NCI-H446 treated with DMSO at 0.1 percent for 48 hours (cell line): ENCODE measurements around the gene GTPBP1.

Experiments
- DNase-seq: peaks from one replicate; lab custom pipeline; 2025; lab: John Stamatoyannopoulos, UW

Gene GTPBP1

GRCh38 chr22:38704654-38705234 is 1.0 kb upstream of the GTPBP1 start:
- no peak for DNase-seq

DNA sequence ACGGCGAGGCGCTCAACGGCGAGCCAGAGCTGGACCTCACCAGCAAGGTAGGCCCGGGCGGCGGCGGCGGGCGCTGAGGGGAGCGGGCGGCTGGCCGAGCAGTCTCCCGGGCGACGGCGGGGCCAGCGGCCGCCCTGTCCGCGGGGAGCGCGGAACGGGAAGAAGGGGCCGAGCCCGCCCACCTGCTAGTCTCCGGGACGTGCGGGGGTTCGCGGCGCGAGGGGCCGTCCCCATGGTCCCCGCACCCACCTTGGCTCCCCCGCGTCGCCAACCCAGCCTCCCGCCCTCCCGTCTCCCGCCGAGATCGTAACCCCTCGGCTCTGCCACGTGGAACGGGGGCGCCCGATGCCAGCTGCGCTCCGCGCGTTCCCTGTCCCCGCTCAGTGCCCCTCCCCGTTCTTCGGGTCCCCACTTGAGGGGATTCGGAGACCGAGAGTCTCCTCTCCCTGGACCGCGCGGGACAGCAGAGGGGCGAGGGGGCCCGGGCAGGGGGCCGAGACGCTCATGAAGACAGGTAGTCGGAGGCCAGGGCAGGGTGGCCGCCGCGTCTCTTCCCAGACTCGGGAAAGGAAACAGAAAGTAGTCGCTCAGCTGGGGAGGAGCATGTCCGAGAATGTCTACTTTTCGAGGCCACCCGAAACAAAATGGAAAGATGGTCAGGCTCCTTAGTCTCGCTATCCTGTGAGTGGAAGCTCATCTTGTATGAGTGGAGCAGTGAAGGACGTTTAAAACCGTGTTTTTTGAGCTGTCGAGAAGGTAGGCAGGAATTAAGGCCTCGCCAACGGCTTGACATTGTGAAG is 557 bp downstream of the GTPBP1 start:
- DNase-seq, result no peak

DNA sequence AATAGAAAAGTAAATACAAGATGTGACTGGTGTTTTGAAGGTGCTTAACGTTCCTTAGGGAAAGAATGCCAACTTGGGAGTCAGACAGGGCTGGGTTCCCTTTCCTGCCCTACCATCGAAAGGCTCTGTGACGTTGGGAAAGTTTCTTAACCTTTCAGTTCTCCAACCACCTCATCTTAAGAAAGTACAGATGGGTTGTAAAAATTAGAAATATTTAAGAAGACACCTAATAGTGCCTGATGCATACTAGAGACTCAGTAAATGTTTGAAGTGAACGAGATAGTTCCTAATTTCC is 1.1 kb downstream of the GTPBP1 start:
- DNase-seq, result no peak

DNA sequence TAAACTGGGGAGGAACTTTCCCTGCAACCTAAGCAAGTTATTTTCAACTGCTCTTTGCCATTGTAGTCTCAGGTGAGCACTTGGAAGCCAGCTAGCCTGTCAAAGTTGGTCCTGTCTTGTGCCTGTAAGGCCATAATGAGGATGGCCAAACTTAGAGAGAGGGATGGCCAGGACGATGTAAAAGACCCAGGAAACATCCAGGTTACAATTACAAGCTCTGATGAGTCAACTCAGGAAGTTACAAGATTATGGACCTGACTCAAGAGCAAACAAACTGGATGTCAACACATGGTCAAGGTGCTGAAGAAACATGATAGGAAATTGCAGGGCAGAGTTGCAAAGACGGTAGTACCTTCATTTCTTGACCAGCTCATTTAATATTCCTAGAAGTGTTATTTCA is 1.6 kb downstream of the GTPBP1 start:
- DNase-seq, result no peak

GRCh38 chr22:38707984-38708383 is 2.2 kb downstream of the GTPBP1 start:
- DNase-seq, result no peak

- DNase-seq, result no peak
Observed at GRCh38 chr22:38709306-38709705, 3.6 kb downstream of the GTPBP1 start.

- no peak for DNase-seq
Observed at GRCh38 chr22:38710351-38710750, 4.6 kb downstream of the GTPBP1 start.

- DNase-seq, result no peak
Observed at GRCh38 chr22:38710866-38711265, 5.1 kb downstream of the GTPBP1 start.

- no peak for DNase-seq
Observed at GRCh38 chr22:38712486-38713207, 6.9 kb downstream of the GTPBP1 start.

DNA sequence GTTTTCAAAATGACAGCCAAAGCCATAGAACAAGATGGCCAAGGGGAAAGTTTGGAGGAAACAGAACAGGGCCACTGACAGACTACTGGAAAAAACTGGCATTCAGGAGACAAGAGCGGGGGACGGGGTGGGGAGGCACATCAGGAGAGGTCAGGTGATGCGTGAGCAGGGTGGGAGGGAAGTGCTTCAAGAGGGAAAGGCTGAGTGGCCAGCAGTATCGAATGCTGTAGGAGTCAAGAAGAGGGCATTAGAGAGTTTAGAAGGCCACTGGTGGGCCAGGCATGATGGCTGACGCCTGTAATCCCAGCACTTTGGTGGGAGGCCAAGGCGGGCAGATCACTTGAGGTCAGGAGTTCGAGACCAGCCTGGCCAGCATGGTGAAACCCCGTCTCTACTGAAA is 8.2 kb downstream of the GTPBP1 start:
- DNase-seq, result no peak

DNA sequence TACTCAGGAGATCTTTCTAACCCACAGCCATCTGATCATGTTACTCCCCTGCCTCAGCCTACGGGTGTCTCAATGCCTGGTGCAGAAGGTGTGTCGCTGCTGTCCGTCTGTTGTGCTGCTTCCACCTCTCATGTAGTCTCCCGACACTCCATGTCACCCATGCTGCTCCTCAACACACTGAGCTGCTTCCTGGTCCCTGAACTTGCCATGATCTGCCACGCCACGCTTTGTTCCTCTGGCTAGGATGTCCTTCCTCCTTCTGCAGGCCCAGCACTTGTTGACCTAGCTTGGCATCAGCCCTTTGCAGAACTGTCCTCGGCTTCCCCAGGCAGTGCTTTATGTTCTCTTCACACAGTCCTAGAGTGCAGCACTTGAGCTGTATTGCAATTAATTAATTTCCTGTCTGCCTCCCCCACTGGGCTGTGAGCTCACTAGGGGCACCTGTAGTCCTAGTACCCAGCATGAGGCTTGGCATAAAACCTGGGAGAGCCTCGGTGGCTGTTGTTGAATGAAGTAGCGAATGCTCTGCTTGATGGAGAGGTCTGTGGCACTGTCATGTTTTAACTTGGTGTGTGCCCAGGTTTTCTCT is 9.5 kb downstream of the GTPBP1 start:
- DNase-seq, result no peak

DNA sequence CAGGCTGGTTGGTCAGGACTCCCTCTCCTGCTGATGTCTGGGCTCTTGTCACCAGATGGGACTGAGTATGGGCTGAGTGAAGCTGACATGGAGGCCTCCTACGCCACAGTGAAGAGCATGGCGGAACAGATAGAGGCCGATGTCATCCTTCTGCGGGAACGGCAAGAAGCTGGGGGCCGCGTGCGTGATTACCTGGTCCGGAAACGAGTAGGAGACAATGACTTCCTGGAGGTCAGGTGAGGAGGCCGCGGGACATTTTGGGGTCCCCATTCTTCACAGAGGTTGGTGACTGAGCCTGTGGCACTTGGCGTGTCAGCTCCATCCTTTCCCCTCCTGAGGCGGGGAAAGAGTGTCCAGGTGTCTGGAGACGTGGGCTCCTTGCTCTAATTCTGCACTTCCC is 10.1 kb downstream of the GTPBP1 start:
- DNase-seq, result no peak

- DNase-seq, result no peak
Observed at GRCh38 chr22:38716271-38716670, 10.5 kb downstream of the GTPBP1 start.

- no peak for DNase-seq
Observed at GRCh38 chr22:38716826-38717225, 11.1 kb downstream of the GTPBP1 start.

DNA sequence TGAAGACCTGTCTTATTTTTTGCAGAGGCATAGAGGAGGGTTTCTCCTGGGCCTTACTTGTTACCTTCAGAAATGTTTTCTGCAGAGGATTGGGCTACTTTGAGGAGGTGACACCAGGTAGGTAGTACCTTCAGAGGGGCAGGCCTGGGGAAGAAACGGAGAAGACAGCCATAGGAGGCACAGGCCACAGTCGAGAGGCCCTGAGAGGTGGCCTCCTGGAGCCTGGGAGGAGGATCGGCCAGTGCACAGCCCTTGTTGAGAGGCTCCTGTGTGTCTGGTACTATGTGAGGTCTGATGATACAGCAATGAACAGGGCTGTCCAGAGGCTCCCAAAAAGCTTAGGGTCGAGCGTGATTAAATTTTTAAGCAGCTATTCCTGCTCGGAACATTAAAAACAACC is 11.5 kb downstream of the GTPBP1 start:
- DNase-seq, result no peak

DNA sequence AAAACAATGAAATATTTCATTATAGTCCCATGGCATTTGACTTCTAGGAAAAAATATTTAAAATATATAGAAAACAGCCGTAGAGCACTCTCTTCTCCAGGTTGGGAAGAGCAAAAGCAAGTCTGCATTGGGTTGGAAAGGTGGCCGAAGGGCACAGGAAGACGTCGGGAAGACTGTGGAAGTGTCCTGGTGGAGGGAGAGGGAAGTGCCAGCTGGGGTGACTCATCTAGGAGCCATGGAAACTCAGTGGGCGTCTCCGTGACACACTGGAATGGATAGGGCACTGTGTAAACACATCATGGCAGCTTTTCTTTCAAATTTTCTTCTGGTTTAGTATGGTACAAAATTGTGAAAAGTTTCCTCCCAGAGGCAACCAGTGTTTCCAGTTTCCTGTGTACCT is 12.7 kb downstream of the GTPBP1 start:
- DNase-seq, result peak; percentile 25

- no peak for DNase-seq
Observed at GRCh38 chr22:38719196-38719595, 13.5 kb downstream of the GTPBP1 start.

- DNase-seq, result no peak
Observed at GRCh38 chr22:38720350-38720749, 14.6 kb downstream of the GTPBP1 start.

DNA sequence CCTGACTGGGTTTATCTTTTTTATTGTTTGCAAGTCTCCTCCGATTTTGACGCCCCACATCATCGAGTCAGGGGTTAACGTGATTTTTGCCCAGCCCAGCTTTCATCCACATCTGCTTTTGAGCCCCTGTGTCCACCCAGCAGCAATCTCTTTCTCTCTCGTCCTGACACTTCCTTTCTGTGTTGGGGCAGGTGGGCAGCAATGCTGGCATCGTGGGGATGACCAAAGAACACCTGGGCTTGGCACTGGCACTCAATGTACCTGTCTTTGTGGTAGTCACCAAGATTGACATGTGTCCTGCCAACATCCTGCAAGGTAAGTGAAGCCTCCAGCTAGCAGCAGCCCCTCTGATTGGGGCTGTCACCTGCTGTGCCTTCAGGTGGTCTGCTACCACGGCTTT is 15.8 kb downstream of the GTPBP1 start:
- DNase-seq, result no peak

- DNase-seq, result no peak
Observed at GRCh38 chr22:38724176-38724575, 18.4 kb downstream of the GTPBP1 start.

DNA sequence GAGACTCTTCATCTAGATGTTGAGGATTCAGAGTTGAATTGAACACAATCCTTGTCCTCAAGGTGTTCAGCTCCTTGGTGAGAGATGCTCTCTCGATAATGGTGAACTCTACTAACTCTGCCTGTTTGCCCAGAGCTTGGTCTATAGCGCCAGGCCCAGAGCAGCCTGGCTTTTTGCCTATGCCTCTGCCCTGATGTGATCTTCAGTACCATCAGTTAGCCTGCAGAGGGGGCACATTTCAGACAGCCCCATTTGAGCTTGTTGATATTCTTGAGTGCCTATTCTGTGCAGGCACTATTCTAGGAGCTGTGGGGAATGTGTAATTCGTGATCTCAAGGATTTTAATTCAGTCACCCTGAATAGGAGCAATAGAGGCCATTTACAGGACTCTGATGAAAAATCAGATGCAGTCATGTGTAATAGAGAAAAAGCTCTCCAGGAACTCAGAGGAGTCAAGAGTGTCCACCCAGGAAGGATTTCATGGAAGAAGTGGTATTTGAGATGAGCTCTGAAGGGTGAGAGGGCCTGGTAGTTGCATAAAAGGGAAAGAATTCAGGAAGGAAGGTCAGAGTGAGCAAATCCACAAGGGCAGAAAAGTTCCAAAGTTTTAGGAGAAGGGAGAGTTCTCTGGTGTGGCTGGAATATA is 19.3 kb downstream of the GTPBP1 start:
- peak; percentile 4 for DNase-seq

DNA sequence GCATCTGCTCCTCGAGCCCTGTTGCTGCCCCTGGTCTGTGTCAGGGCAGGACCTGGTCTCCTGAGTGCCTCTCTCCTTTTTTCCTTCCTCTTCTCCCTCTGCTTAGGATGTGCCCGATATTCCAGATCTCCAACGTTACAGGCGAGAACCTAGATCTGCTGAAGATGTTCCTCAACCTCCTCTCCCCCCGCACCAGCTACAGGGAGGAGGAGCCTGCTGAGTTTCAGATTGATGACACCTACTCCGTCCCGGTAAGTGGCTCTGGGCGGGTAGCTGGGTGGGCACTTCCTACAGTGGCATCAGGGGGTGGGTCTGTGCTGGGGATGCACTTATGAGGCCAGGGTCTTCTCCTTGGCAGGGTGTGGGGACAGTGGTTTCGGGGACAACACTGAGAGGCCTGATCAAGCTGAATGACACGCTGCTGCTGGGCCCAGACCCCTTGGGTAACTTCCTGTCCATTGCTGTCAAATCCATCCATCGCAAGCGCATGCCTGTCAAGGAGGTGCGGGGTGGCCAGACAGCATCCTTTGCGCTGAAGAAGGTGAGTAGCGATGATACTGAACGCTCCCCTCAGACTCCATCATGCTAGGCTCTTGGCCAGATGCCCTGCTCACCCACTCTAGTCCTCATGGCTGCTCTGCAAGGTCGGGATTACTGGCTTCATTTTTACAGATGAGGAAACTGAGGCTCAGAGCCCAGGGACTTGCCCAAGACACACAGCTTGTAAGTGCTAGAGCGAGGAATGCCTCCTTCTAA is 20.3 kb downstream of the GTPBP1 start:
- no peak for DNase-seq
